Esophagus squamous epithelium (tissue), 4 donors: ENCODE data around the gene PCDHGC4.

Source experiments
- CTCF ChIP-seq, 6 experiments: fragments of 450-650 bp in 4 of 6; fragments of 200-600 bp in 2 of 6; sonication (generic) in 2 of 6; IDR thresholded peaks; one replicate each; pipeline ENCODE4 v1.5.1; 2016 to 2019; ENCODE audit warnings: antibody characterized with exemption in 6 of 6, mild to moderate bottlenecking in 4 of 6, moderate library complexity in 4 of 6
- POLR2A ChIP-seq, 4 donors: fragments of 450-650 bp; IDR thresholded peaks; one replicate each; pipeline ENCODE4 v1.6.1; 2017; ENCODE audit warnings: antibody characterized with exemption in 4 of 4, mild to moderate bottlenecking in 4 of 4, moderate library complexity in 3 of 4

DNA sequence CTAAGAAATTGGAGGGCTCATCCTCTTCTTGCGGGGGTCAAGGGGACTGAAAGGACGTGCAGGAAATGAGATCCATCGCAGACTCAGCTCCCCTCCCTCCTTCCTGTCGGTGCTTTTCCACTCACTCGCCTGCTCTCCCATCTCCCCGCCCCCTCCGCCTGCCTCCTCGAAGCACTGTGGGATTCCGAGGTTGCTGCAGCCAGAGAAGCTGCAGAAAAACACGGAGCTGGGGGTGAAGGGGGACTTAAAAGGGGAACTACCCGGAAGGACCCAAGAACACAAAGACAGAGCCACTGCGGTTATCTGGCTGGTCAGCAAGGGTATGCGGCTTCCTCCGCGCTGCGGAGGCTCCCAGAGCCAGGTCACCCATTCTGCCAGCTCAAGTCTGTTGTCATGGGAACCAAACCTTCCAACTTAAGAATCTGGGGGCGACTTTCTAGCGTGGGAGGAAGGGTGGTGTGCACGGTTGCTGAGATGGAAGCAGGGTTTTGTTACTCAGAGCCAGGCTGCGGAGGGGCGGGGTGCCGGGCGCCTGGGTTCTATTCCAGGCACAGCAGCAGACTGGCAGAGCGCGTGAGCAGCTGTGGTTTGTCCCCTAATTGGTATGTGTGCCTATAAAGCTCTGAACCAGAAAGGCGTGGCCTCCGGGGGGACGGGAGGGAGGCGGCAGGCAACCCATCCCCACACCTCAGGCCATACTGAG, 28.9 kb downstream of the PCDHGC4 start:
- TF ChIP-seq POLR2A (IDR thresholded peaks at IDR 0.05) (no peak), CTCF (IDR thresholded peaks at IDR 0.05) (no peak)
